NCI-H1105 (cell line): ENCODE data around the gene TXNDC17.
"Not testable (repeated sequence)": the region's sequence is repeated elsewhere in the genome, so short reads cannot be mapped to it uniquely, and the experiment has no call there.

Experiments
- DNase-seq: peaks from one replicate; lab custom pipeline; 2025; lab: John Stamatoyannopoulos, UW

Gene TXNDC17

GRCh38 chr17:6636616-6637457, 4.0 kb upstream of the TXNDC17 start:
- DNase-seq: no peak

- DNase-seq: no peak
Measured at GRCh38 chr17:6637458-6637840, 3.4 kb upstream of the TXNDC17 start.

DNA sequence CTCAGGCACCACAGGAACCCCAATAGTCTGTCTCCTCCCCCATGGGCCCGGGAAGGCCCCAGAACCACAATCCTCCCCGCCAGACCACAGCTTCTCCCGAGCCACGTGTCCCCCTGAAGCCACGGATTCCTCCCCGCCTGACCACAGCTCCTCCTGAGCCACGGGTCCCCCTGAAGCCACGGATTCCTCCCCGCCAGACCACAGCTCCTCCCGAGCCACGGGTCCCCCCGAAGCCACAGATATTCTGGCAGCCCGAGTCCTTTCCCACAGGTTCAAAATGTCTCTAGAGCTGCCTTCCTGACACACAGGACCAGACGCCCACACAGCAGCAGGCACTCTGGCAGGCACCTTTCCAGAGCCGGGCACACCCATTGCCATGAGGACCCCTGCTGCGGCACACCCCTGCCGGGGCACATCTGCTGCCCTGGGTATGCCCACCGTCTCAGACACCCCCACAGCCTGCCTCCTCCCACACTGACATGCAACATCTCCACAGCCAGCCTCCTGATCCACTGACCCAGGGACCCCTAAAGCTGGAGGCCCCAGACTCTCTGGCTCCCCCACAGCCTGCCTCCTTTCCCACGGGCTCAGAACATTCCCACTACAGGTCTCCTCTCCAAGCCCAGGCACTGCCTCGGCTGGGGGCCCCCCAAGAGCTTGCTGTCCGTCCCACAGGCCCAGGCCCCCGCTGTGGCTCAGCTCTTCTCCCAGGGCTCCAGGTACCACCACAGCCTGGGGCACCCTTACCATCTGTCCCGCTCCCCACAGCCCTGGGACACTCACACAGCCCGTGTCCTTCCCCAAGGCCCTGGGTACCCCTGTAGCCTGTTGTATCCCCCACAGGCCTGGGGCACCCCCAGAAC, 2.6 kb upstream of the TXNDC17 start:
- no peak for DNase-seq

GRCh38 chr17:6639014-6639585, 1.8 kb upstream of the TXNDC17 start:
- no peak for DNase-seq

DNA sequence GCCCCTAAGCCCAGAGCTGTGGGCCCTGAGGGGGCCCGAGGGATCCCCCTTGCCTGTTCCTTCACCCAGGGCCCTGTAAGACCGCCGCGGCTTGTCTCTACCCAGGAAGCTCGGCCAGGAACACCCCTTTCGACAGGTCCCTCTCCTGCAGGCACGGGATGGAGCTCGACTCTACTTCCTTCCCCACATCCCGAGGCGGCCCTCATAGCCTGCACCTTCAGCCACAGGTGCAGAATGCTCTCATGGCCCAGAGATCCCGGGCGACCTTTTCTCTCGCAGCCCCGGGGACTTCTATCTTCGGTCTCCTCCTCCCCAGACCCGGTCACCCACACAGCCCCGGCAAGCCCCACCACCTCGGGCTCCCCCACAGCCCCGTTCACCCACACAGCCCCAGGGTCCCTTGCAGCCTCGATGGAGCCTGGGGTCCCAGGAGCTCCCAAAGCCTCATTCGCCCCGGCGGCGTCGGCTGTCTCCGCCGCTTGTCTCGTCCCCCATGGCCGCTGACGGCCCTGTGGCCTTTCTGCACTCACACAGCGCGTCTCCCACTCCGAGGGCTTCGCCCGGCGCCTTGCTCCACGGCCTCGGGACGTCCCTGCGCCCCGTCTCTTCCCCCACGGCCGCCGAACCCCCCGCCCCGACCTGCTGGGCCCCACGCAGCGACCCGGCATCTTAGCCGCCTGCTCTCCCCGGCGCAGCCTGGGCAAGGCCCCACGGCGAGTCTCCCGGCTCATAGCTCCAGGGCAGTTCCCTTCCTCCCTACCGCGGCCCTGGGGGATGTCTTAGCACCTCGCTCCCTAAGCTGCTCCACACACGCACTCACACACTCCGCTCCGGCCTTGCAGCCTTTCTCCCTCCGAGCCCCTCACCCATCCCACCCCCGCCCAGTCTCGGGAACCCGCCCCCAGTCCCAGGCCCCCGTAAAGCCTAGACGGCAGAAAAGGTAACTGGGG, 999 bp upstream of the TXNDC17 start:
- peak; percentile 51 for DNase-seq

- DNase-seq: no peak
Measured at GRCh38 chr17:6641247-6641863, 495 bp downstream of the TXNDC17 start.

DNA sequence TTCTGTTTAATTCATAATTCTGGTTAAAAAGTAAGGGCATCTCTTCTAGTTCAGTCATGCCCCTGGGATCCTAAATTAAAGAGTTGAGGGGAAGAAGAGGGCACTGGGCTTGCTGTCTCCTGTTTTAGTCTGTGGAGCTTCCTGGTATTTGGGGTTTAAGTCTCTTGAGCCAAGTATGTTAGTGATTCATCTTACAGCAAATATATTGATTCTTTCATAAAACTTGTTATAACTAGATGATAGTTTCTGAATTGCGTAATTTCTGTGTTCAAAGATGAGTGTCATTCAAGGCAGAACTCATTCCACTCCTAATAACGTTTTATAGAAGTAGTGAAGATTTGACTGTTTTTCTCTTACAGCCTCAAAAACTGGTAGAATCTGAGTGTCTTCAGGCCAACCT, 1.7 kb downstream of the TXNDC17 start:
- DNase-seq: no peak

DNA sequence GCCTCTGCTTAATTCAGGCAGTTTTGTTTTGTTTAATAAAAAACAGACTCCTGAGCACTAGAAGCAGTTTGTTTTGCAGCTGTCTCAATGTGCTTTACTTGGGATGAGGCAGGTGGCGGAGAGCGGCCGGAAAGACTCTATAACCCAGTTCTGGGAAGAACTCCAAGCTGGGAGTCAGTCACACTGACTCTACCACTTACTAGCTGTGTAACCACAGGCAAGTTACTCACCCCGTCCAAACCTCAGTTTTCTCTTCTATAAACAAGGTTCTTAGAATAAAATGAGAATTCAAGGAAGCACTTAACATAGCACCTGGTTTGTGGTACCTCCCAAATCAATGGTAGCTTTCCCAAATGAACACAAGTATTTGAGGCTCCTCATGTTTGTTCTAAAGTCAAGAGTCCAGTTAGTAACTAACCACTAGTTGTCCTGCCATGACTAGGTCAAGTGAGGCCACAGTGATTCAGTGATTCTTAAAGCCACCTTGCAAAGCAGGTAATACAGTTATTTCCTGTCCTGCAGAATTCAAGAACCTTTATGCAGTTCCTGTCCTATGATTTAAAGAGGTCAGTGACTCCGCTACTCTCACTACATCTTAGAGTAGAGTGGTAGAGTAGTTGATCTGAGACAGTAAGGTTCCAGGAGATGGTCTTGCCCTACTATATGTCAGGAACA, 2.7 kb downstream of the TXNDC17 start:
- DNase-seq: no peak

DNA sequence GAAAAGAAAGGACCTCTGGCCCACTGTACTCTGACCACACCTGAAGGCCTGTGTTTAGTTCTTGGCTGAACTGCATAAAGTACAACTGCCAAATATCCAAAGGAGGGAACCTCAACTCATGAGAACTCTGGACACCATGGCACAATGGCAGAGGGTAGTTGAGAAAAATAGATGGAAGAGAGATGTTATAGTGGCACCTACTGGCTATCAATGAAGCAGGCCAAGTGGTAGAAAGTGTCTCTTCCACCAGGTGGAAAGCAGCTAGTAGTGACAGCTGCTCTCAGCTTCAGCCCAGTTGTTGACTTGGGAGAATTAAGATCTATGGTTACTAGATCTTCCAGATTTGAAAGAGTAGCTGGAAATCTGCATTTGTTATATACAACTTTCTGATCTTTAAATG, 7.3 kb downstream of the TXNDC17 start:
- no peak for DNase-seq

DNA sequence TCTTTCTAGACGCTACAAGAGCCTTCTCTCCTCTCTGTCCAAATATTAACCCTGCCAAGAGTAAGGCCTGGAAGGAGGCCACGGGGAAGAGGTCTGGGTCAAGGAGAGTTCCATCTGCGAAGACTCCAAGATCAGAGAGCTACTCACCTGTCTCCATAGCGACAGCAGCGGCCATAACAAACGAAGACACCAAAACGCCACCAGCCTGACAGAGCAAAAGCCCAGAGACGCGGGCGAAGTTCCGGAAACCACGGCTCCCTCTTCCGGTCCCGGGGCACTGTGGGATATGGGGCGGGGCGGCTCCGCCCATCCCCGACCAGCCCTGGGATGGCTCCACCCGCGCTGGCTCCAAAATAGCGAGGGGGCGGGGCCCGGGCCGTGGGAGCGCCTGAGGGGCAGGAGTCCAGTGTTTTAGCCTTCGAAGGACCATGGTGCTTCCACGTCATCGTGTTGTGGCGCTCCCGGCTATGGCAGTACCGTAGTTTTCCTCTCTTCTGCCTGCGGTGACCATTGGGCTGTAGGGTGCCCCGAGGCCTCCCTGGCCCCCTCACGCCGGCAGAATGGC, 10.6 kb downstream of the TXNDC17 start, which contains the start of the genes C17orf100 and MED31:
Gene C17orf100, plus strand, starts transcription at position 409 of the 565 bp plus-strand sequence. Its CDS starts 152 bp downstream, at position 561.
Gene MED31, minus strand, starts transcription at position 252 of the 565 bp plus-strand sequence. Its CDS starts 77 bp downstream, at position 175.
- peak; percentile 94 for DNase-seq

DNA sequence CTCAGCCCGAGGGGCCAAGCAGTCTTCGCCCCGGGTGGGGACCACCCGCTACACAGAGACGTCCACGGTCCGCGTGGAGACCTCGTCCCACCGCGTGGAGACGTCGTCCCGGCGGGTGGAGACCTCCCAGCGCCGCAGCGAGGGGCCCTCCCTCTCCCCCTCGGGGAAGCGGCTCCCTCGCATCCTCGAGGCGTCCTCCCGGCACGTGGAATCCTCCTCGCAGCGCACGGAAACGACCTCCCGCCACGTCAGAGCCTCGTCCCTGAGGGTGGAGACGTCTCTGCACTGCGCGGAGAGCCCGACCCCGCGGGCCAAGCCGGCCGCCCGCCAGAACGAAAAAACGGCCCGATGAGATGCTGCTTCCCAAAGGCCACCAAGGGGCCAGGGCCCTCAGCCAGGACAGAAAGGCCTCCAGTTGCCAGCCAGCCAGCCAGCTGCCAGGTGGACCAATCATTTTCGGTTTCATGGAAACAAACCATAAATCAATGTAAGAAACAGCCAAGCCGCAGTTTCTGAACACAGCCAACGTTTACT, 11.1 kb downstream of the TXNDC17 start:
- no peak for DNase-seq

DNA sequence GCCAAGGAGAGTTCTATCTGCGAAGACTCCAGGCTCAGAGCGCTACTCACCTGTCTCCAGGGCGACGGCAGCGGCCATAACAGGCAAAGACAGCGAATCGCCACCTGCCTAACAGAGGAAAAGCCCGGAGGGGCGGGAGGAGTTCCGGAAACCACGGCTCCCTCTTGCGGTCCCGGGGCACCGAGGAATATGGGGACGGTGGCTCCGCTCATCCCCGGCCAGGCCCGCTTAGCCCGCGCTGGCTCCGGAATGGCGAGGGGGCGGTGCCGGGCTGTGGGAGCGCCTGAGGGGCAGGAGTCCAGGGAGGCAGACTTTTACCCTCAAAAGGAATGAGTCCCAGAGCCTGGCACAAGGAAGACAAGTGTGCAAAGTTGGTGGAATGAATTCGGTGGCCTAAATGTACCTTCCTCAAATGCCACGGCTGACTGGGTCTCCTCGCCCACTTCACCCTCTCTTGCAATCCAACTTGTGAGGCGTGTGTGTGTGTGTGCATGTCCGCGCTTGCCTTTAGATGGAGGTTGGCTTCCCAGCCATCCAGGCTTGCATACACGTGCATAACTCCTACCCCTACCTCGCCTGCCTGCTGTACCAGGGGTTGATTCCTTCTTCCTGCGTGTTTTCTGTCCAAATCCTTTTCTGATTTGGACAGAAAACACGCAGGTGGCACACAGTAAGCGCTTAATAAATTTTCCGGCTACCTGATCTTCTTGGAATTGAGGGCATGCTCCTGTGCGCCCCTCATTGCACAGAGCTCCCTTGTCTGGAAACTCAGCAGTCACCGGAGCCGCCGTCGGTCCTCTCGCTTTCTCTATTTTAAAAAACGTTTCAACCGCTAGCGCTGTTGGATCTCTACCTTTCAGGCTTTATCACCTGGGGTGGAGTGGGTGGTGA, 14.2 kb downstream of the TXNDC17 start:
- peak; percentile 76 for DNase-seq

- DNase-seq: not testable (repeated sequence)
Measured at GRCh38 chr17:6655732-6656361, 15.0 kb downstream of the TXNDC17 start.

DNA sequence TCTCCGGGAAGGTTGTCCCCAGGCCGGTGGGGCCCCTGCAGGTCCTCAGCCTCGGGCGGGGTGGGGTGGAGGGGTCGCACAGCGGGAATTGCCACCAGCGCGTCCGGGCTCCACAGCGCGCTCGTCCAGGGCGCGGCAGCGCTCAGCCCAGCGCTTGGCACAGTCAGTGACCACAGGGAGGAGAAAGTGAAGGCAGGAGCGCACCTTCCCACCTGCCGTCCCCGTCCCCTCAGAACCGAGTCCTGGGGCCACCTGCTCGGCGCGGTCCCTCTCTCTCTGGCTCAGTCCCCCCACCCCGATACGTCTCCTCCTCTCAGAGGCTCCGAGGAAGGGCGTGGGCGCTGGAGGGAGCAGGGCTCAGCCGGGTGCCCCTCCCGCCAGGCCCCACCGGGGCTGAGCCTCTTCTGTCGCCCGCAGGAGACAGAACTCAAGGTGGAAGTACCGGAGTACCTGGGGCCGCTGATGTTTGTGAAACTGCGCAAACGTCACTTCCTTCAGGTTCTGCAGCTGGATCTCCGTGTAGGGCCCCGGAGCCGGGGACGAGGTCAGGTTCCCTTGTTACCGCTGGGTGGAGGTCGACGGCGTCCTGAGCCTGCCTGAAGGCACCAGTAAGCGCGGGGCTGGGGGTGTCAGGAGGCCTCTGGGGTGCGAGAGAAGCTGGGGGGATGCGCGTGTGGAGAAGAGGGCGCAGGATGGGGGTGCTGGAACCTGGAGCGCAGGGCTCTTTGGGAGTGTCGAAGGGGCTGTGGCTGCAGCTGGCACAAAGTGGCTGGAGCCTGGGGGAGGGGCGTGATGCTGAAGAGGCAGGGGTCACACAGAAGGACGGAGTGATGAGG, 16.2 kb downstream of the TXNDC17 start:
- DNase-seq: not testable (repeated sequence)

DNA sequence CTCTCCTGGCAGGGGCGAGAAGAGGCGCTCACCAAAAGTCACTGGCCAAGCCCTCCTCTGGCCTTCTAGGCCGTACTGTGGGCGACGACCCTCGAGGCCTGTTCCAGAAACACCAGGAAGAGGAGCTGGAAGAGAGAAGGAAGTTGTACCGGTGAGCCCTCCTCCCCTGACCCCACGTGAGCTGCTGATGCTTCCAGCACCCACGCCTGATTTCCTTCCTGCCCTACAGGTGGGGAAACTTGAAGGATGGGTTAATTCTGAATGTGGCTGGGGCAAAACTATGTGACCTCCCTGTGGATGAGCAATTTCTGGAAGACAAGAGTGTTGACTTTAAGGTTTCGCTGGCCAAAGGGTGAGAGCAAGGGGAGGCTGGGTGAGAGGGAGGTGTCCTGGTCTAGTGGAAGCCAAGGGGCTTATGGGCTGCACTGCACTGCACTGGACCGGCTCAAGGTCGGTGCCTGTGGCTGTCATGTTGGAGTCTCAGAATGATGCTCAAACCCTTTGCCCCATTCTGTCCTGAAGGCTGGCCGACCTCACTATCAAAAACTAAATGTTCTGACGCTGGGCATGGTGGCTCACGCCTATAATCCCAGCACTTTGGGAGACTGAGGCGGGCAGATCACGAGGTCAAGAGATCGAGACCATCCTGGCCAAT, 16.9 kb downstream of the TXNDC17 start:
- no peak for DNase-seq

- not testable (repeated sequence) for DNase-seq
Measured at GRCh38 chr17:6658411-6658810, 17.6 kb downstream of the TXNDC17 start.

GRCh38 chr17:6660101-6660500, 19.2 kb downstream of the TXNDC17 start:
- DNase-seq: no peak
